HT-29 (cell line): ENCODE measurements around the gene CCDC196. TPM values are rescaled to one million over a fixed set of nuclear protein-coding genes. Genes with fewer than 3 reads are reported as not detected.
A peak's percentile ranks its signal among the peaks of the same experiment; 100 is the strongest.
"Not testable (repeated sequence)": the region's sequence is repeated elsewhere in the genome, so short reads cannot be mapped to it uniquely, and the experiment has no call there.

Source experiments
- DNase-seq: peaks from one replicate; pipeline ENCODE4 v3.0.0-alpha.2; 2015; ENCODE audit warnings: low spot score
- total RNA-seq: library from RNA; depleted of rRNA; stranded (reverse); fragments of >200 nt; shearing (Covaris generic); gene quantifications from 2 replicates; pipeline ENCODE4 v1.2.3, GENCODE V29; 2014

Gene CCDC196
- total RNA-seq, 1 experiment from 2014 or later, result not detected

- peak; percentile 56 for DNase-seq
These were observed 9.3 kb downstream of the CCDC196 start for GRCh38 chr14:66495218-66496098.

GRCh38 chr14:66496188-66496807 lies 10.1 kb downstream of the CCDC196 start:
- no peak for DNase-seq

GRCh38 chr14:66496911-66497310 lies 10.7 kb downstream of the CCDC196 start:
- DNase-seq, result no peak

- DNase-seq, result no peak
These were observed 12.1 kb downstream of the CCDC196 start for GRCh38 chr14:66498311-66498710.

- no peak for DNase-seq
These were observed 15.4 kb downstream of the CCDC196 start for GRCh38 chr14:66501592-66501991.

GRCh38 chr14:66502836-66503235 lies 16.7 kb downstream of the CCDC196 start:
- DNase-seq, result not testable (repeated sequence)

GRCh38 chr14:66503532-66503931 lies 17.4 kb downstream of the CCDC196 start:
- no peak for DNase-seq

- peak; percentile 66 for DNase-seq
These were observed 21.1 kb downstream of the CCDC196 start for GRCh38 chr14:66507181-66507721.

GRCh38 chr14:66507722-66508546 lies 21.8 kb downstream of the CCDC196 start, which contains the start of gene GPHN:
GPHN (plus strand) TSS chr14:66508147.
- peak; percentile 92 for DNase-seq

- no peak for DNase-seq
These were observed 22.3 kb downstream of the CCDC196 start for GRCh38 chr14:66508547-66508845.

GRCh38 chr14:66508846-66509621 lies 22.9 kb downstream of the CCDC196 start:
- peak; percentile 19 for DNase-seq

GRCh38 chr14:66509874-66510273 lies 23.7 kb downstream of the CCDC196 start:
- DNase-seq, result no peak

GRCh38 chr14:66511849-66512248 lies 25.7 kb downstream of the CCDC196 start:
- DNase-seq, result no peak

GRCh38 chr14:66514213-66514612 lies 28.0 kb downstream of the CCDC196 start:
- no peak for DNase-seq

- no peak for DNase-seq
These were observed 44.4 kb downstream of the CCDC196 start for GRCh38 chr14:66530526-66530925.

GRCh38 chr14:66539034-66539433 lies 52.9 kb downstream of the CCDC196 start:
- DNase-seq, result no peak

- DNase-seq, result no peak
These were observed 53.9 kb downstream of the CCDC196 start for GRCh38 chr14:66540038-66540437.

- DNase-seq, result no peak
These were observed 55.5 kb downstream of the CCDC196 start for GRCh38 chr14:66541627-66542026.

- DNase-seq, result no peak
These were observed 57.8 kb downstream of the CCDC196 start for GRCh38 chr14:66543996-66544395.

GRCh38 chr14:66545191-66545590 lies 59.0 kb downstream of the CCDC196 start:
- DNase-seq, result not testable (repeated sequence)

- not testable (repeated sequence) for DNase-seq
These were observed 59.6 kb downstream of the CCDC196 start for GRCh38 chr14:66545751-66546150.
